ENCODE results near the gene SDHAF3. TPM values are rescaled to one million over a fixed set of nuclear protein-coding genes. Genes with fewer than 3 reads are reported as not detected.

Gene SDHAF3
- polyA plus RNA-seq, 1 donor from 2014 or later, result 28.3 TPM

GRCh38 chr7:97130417-97131139 is 13.1 kb downstream of the SDHAF3 start:
- TF ChIP-seq POLR2AphosphoS5 (IDR thresholded peaks at IDR 0.05) (no peak), EP300 (conservative IDR thresholded peaks at IDR 0.05; ENCODE audit: poor library complexity, severe bottlenecking) (no peak), TAF1 (IDR thresholded peaks at IDR 0.05; ENCODE audit: low read depth) (no peak), EZH2 (IDR thresholded peaks at IDR 0.05; ENCODE audit: borderline replicate concordance, insufficient read depth, low read length, poor library complexity, severe bottlenecking) (no peak), SMC3 (conservative IDR thresholded peaks at IDR 0.05; ENCODE audit: poor library complexity) (no peak), MXI1 (conservative IDR thresholded peaks at IDR 0.05; ENCODE audit: poor library complexity, severe bottlenecking) (no peak), RAD21 (conservative IDR thresholded peaks at IDR 0.05) (no peak), REST (IDR thresholded peaks at IDR 0.05; ENCODE audit: borderline replicate concordance) (no peak)
- TF ChIP-seq, protein P1, sequence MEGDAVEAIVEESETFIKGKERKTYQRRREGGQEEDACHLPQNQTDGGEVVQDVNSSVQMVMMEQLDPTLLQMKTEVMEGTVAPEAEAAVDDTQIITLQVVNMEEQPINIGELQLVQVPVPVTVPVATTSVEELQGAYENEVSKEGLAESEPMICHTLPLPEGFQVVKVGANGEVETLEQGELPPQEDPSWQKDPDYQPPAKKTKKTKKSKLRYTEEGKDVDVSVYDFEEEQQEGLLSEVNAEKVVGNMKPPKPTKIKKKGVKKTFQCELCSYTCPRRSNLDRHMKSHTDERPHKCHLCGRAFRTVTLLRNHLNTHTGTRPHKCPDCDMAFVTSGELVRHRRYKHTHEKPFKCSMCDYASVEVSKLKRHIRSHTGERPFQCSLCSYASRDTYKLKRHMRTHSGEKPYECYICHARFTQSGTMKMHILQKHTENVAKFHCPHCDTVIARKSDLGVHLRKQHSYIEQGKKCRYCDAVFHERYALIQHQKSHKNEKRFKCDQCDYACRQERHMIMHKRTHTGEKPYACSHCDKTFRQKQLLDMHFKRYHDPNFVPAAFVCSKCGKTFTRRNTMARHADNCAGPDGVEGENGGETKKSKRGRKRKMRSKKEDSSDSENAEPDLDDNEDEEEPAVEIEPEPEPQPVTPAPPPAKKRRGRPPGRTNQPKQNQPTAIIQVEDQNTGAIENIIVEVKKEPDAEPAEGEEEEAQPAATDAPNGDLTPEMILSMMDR (IDR thresholded peaks at IDR 0.05; ENCODE audit: poor library complexity, severe bottlenecking), result no peak
- Histone ChIP-seq H4K20me1 (ENCODE audit: insufficient read depth) (no peaks in the 10 kb centered on the region), H3K79me2 (replicated peaks; ENCODE audit: insufficient read depth, low read length) (peaks cover 12% of the 10 kb centered on the region), H3F3A (ENCODE audit: insufficient read depth, low read length, poor library complexity, severe bottlenecking) (no peaks in the 10 kb centered on the region), H2AFZ (ENCODE audit: low read depth, low read length) (no peak overlapping the region), H3K4me2 (ENCODE audit: low read length) (no peak overlapping the region), H3K27me3 (ENCODE audit: insufficient read depth, low read depth, low read length) (no peaks in the 10 kb centered on the region), H3K4me3 (ENCODE audit: low read length) (no peak overlapping the region), H3K9me3 (ENCODE audit: low read length) (no peaks in the 10 kb centered on the region), H3K9ac (ENCODE audit: low read length) (no peak overlapping the region), H3K36me3 (ENCODE audit: insufficient read depth, low read length) (no peaks in the 10 kb centered on the region), H3K27ac (ENCODE audit: low read length) (no peak overlapping the region), H3K9me2 (ENCODE audit: insufficient read depth, low read length) (no peaks in the 10 kb centered on the region)

GRCh38 chr7:97133159-97133558 is 15.7 kb downstream of the SDHAF3 start:
- no peaks in the 10 kb centered on the region for H3K9me2 ChIP-seq (ENCODE audit: insufficient read depth, low read length)
- no peak overlapping the region for H3K4me2 ChIP-seq (ENCODE audit: low read length)
- no peaks in the 10 kb centered on the region for H3F3A ChIP-seq (ENCODE audit: insufficient read depth, low read length, poor library complexity, severe bottlenecking)
- H3K36me3 ChIP-seq (ENCODE audit: insufficient read depth, low read length), result no peaks in the 10 kb centered on the region
- H2AFZ ChIP-seq (ENCODE audit: low read depth, low read length), result no peak overlapping the region
- H3K79me2 ChIP-seq (replicated peaks; ENCODE audit: insufficient read depth, low read length), result peaks cover 12% of the 10 kb centered on the region
- no peaks in the 10 kb centered on the region for H3K27me3 ChIP-seq (ENCODE audit: insufficient read depth, low read depth, low read length)
- TF ChIP-seq EP300 (conservative IDR thresholded peaks at IDR 0.05; ENCODE audit: poor library complexity, severe bottlenecking), result no peak
- no peak for TF ChIP-seq SMC3 (conservative IDR thresholded peaks at IDR 0.05; ENCODE audit: poor library complexity)
- TF ChIP-seq POLR2AphosphoS5 (IDR thresholded peaks at IDR 0.05), result no peak
- TF ChIP-seq EZH2 (IDR thresholded peaks at IDR 0.05; ENCODE audit: borderline replicate concordance, insufficient read depth, low read length, poor library complexity, severe bottlenecking), result no peak
- TF ChIP-seq, protein P1 (IDR thresholded peaks at IDR 0.05; ENCODE audit: poor library complexity, severe bottlenecking), result no peak
- no peak for TF ChIP-seq TAF1 (IDR thresholded peaks at IDR 0.05; ENCODE audit: low read depth)
- TF ChIP-seq MXI1 (conservative IDR thresholded peaks at IDR 0.05; ENCODE audit: poor library complexity, severe bottlenecking), result no peak
- TF ChIP-seq RAD21 (conservative IDR thresholded peaks at IDR 0.05), result no peak
- no peak overlapping the region for H3K9ac ChIP-seq (ENCODE audit: low read length)
- no peak overlapping the region for H3K4me3 ChIP-seq (ENCODE audit: low read length)
- H3K9me3 ChIP-seq (ENCODE audit: low read length), result no peaks in the 10 kb centered on the region
- no peaks in the 10 kb centered on the region for H4K20me1 ChIP-seq (ENCODE audit: insufficient read depth)
- H3K27ac ChIP-seq (ENCODE audit: low read length), result no peak overlapping the region
